Natural killer cell treated with Interleukin-12 subunit alpha and Interleukin-12 subunit beta and Interleukin-15 and Interleukin-18, amount 100 ng/mL, for 72 hours (primary cell): Measurements from ENCODE around the gene TRMT2B. TPM values are rescaled to one million over a fixed set of nuclear protein-coding genes. Genes with fewer than 3 reads are reported as not detected.
"Not testable (repeated sequence)": the region's sequence is repeated elsewhere in the genome, so short reads cannot be mapped to it uniquely, and the experiment has no call there.

Source experiments
- ATAC-seq, 2 donors: fragments of 150-1000 bp; cut with Tn5 transposase in 1 of 2; sonication (Bioruptor Pico), chemical (Tn5 transposase) in 1 of 2; 2 replicates each; pipeline ENCODE4 v1.10.0; 2021
- DNase-seq: peaks from one replicate; pipeline ENCODE4 v3.0.0; 2022; ENCODE audit warnings: low spot score
- H3K27ac Mint-ChIP-seq, 2 donors: 1 replicate in 1 of 2; 2 replicates in 1 of 2; pipeline ENCODE4 v1.8.0; 2022; ENCODE audit warnings: mixed read lengths in 2 of 2, mild to moderate bottlenecking in 1 of 2, moderate library complexity in 1 of 2
- H3K27me3 Mint-ChIP-seq, 2 donors: 1 replicate in 1 of 2; 2 replicates in 1 of 2; pipeline ENCODE4 v1.8.0; 2022; ENCODE audit warnings: mixed read lengths in 2 of 2
- H3K36me3 Mint-ChIP-seq: one replicate; pipeline ENCODE4 v1.8.0; 2022; ENCODE audit warnings: mixed read lengths
- H3K4me1 Mint-ChIP-seq, 2 donors: 1 replicate in 1 of 2; 2 replicates in 1 of 2; pipeline ENCODE4 v1.8.0; 2022; ENCODE audit warnings: low read depth in 2 of 2, mixed read lengths in 2 of 2, mild to moderate bottlenecking in 1 of 2
- H3K4me3 Mint-ChIP-seq: one replicate; pipeline ENCODE4 v1.8.0; 2022; ENCODE audit warnings: mixed read lengths
- H3K9me3 Mint-ChIP-seq: 2 replicates; pipeline ENCODE4 v1.8.0; 2022; ENCODE audit warnings: mixed read lengths
- total RNA-seq, 2 donors: library from RNA; stranded (reverse); gene quantifications; one replicate each; pipeline ENCODE4 v1.2.3, GENCODE V29; 2022

Gene TRMT2B
- total RNA-seq, 2 donors from 2014 or later: 19.8 to 34.3 TPM

GRCh38 chrX:100981498-100981845, 70.4 kb downstream of the TRMT2B start:
- H3K27me3 Mint-ChIP-seq, ATAC-seq: not testable (repeated sequence)

DNA sequence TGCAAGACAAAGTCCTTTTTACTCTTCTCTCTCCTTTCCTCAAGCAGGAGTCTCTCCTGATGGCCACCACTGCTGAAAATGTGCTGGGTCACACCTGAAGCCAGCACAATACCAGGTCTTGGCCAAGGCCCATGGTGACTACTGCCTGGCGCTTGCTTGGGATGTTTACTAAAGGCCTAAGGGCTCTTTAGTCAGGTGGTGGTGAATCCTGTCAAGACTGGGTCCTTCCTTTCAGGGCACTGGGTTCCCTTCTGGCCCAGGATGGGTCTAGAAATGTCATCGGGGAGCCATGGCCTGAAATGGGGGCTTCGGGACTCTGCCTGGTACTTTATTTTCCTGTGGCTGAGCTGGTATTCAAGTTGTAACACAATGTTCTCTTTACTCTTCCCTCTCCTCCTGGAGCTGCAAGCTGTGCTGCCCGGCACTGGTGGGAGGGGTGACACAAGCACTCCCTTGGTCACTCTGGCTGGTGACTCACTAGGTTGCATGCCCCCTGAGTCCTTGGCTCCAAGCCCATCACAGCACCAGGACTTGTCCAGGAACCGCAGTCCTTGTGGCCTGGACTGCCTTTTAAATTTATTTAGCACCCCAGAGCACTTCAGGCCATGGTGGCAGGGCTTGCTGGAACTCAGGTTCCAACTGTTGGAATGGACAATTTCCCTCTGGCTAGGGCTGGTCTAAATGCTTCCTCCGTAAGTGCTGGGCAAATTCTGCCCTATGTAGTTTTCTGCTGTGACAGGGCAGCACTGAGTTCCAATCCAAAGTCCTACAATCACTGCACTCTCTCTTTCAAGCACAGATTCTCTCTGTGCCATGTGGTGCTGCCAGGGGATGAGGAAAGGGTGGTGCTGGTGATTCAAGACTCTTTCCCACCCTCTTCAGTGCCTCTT, 71.1 kb downstream of the TRMT2B start:
- Mint-ChIP-seq H3K9me3 (no peaks in the 10 kb centered on the region), H3K4me3 (no peak overlapping the region), H3K4me1 (no peaks in the 10 kb centered on the region), H3K27me3 (no peaks in the 10 kb centered on the region), H3K36me3 (no peaks in the 10 kb centered on the region), H3K27ac (no peak overlapping the region)
- DNase-seq: no peak
- ATAC-seq: no peak

More at GRCh38 chrX:100981498-100981845, 70.4 kb downstream of the TRMT2B start:
- H3K9me3 Mint-ChIP-seq, H3K4me1 Mint-ChIP-seq, H3K27ac Mint-ChIP-seq, DNase-seq, H3K36me3 Mint-ChIP-seq, H3K4me3 Mint-ChIP-seq: not testable (repeated sequence)

- H3K9me3 Mint-ChIP-seq: no peaks in the 10 kb centered on the region
- H3K4me1 Mint-ChIP-seq: no peaks in the 10 kb centered on the region
- H3K36me3 Mint-ChIP-seq: no peaks in the 10 kb centered on the region
- ATAC-seq (no peak), DNase-seq (no peak)
- no peak overlapping the region for H3K4me3 Mint-ChIP-seq
- no peak overlapping the region for H3K27ac Mint-ChIP-seq
- H3K27me3 Mint-ChIP-seq: no peaks in the 10 kb centered on the region
Measured at GRCh38 chrX:100979881-100980607, 71.9 kb downstream of the TRMT2B start.

- Mint-ChIP-seq H3K27ac (no peak overlapping the region), H3K27me3 (no peaks in the 10 kb centered on the region)
Measured at GRCh38 chrX:100976211-100976610, 75.7 kb downstream of the TRMT2B start.

GRCh38 chrX:100975212-100975611, 76.7 kb downstream of the TRMT2B start:
- no peaks in the 10 kb centered on the region for H3K36me3 Mint-ChIP-seq
- no peak overlapping the region for H3K27ac Mint-ChIP-seq
- ATAC-seq (no peak), DNase-seq (no peak)
- no peak overlapping the region for H3K4me3 Mint-ChIP-seq
- H3K27me3 Mint-ChIP-seq: no peaks in the 10 kb centered on the region
- H3K9me3 Mint-ChIP-seq: no peaks in the 10 kb centered on the region
- no peaks in the 10 kb centered on the region for H3K4me1 Mint-ChIP-seq

More at GRCh38 chrX:100976211-100976610, 75.7 kb downstream of the TRMT2B start:
- H3K4me1 Mint-ChIP-seq: no peaks in the 10 kb centered on the region
- no peaks in the 10 kb centered on the region for H3K36me3 Mint-ChIP-seq
- H3K9me3 Mint-ChIP-seq: no peaks in the 10 kb centered on the region
- DNase-seq: no peak
- ATAC-seq: no peak
- no peak overlapping the region for H3K4me3 Mint-ChIP-seq

DNA sequence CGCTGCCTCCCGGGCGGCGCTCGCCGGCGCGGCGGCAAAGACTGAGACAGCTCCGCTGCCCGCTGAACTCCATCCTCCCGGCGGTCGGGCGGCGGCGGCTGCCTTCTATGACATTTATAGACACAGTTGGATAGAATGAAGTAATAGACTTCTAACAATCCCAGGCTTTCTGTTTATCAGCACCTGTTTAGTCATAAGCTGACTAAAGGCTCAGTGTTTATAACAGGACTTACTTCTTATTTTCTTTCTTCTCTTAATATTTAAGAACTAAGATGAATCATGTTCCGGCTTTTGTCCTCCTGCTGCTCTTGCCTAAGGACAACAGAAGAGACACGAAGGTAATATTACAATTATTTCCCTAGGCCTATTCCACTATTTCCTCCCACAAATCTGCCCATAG, 78.5 kb downstream of the TRMT2B start:
- H3K4me1 Mint-ChIP-seq: no peaks in the 10 kb centered on the region
- H3K4me3 Mint-ChIP-seq: no peak overlapping the region
- DNase-seq (no peak), ATAC-seq (no peak)
- no peaks in the 10 kb centered on the region for H3K9me3 Mint-ChIP-seq
- H3K27me3 Mint-ChIP-seq: no peaks in the 10 kb centered on the region
- no peak overlapping the region for H3K27ac Mint-ChIP-seq
- H3K36me3 Mint-ChIP-seq: no peaks in the 10 kb centered on the region

DNA sequence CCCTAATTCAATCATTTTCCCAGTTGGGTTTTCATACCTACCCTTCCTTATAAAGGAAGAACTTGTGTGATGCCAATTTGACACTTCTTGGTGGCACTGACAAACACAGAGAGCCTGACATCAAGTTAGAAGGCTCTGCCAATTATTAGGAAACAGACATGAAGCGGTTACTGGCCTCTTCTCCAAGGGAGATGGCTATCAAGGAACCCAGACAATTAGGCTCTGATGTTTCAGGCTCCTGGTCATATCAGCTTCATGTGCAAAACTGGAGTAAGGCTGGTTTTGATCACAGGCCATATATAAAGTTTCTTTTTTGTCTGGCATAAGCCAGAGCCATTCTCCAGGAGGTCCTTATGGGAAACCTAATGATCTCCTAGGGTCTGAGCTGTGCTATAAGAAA, 82.0 kb downstream of the TRMT2B start:
- Mint-ChIP-seq H3K4me3 (no peak overlapping the region), H3K4me1 (no peaks in the 10 kb centered on the region), H3K27me3 (no peaks in the 10 kb centered on the region), H3K9me3 (no peaks in the 10 kb centered on the region), H3K27ac (no peak overlapping the region), H3K36me3 (no peaks in the 10 kb centered on the region)
- ATAC-seq (no peak), DNase-seq (no peak)

DNA sequence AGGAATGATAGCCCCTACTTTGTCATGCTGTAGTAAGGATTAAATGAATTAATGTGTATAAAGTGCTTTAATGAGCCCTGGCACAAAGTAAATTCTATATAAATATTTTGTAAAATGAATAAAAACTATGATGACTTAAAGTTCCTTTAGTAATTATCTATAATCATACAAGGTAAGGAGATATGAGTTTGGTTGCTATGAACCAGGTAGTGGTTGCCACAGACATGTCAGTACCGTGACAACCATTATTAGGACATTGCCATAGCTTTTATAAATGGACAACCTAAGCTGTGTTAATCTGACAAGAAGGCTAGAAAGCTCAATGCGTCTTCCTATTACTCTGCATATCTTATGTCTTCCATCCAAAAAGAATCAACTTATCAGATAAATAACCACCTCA, 82.5 kb downstream of the TRMT2B start, which contains the start of gene ARL13A:
Gene ARL13A (plus strand): TSS at position 301 of the 400 bp plus-strand sequence. CDS start 3,982 bp downstream, outside the sequence.
- Mint-ChIP-seq H3K27me3 (no peaks in the 10 kb centered on the region), H3K4me3 (no peak within 1 kb of the TSS), H3K36me3 (no peaks in the 10 kb centered on the region), H3K9me3 (no peaks in the 10 kb centered on the region), H3K4me1 (no peaks in the 10 kb centered on the region), H3K27ac (no peak within 1 kb of the TSS)
- DNase-seq (no peak), ATAC-seq (no peak)

- Mint-ChIP-seq H3K27me3 (peaks cover 0 to 2% of the 10 kb centered on the region in 2 donors), H3K36me3 (no peaks in the 10 kb centered on the region), H3K9me3 (no peaks in the 10 kb centered on the region), H3K27ac (no peak overlapping the region), H3K4me1 (no peaks in the 10 kb centered on the region), H3K4me3 (no peak overlapping the region)
- DNase-seq (no peak), ATAC-seq (no peak)
Measured at GRCh38 chrX:100964362-100964761, 87.5 kb downstream of the TRMT2B start.

DNA sequence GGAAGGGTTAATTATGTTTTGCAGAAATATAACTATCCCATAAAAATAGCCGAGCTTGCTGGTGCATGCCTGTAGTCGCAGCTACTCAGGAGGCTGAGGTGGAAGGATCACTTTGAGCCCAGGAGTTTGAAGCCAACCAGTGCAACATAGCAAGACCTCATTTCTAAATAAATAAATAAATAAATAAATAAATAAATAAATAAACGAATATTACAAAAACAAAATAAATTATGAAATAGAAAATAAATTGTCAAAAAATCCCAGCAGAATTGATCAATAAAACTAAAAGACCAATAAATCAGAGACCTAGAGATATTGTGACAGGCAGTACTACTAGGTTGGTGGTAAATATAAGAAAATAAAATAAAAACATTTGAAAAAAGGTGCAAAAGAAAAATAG, 89.1 kb downstream of the TRMT2B start:
- no peaks in the 10 kb centered on the region for H3K36me3 Mint-ChIP-seq
- H3K9me3 Mint-ChIP-seq: no peaks in the 10 kb centered on the region
- no peak overlapping the region for H3K4me3 Mint-ChIP-seq
- no peaks in the 10 kb centered on the region for H3K4me1 Mint-ChIP-seq
- no peak overlapping the region for H3K27ac Mint-ChIP-seq
- peaks cover 0 to 2% of the 10 kb centered on the region in 2 donors for H3K27me3 Mint-ChIP-seq
- DNase-seq (no peak), ATAC-seq (no peak)

Other genes with a start within 250 kb of the TRMT2B start
- 10 to 100 TPM; 79.8 to 86.0 TPM for gene CSTF2, start 231.7 kb downstream of the TRMT2B start, total RNA-seq
- not detected for gene NOX1, start 177.8 kb downstream of the TRMT2B start, total RNA-seq
- gene XKRX, start 123.2 kb downstream of the TRMT2B start, total RNA-seq: under 1 TPM; 0.14 TPM
- not detected for gene ARL13A, start 82.4 kb downstream of the TRMT2B start, total RNA-seq
- not detected for gene TMEM35A, start 26.8 kb upstream of the TRMT2B start, total RNA-seq
- gene CENPI, start 46.1 kb upstream of the TRMT2B start, total RNA-seq: 10 to 100 TPM; 18.3 to 38.7 TPM
- gene DRP2, start 167.7 kb upstream of the TRMT2B start, total RNA-seq: under 1 TPM; 0.31 to 0.64 TPM
- under 1 TPM; 0.19 to 0.84 TPM for gene TAF7L, start 239.2 kb upstream of the TRMT2B start, total RNA-seq